PC-3 (cell line): ENCODE results near the gene DCAF4.

Experiments used
- CTCF ChIP-seq: fragments of 300-600 bp; sonication (generic); conservative IDR thresholded peaks from 2 replicates; pipeline ENCODE4 v1.5.1; 2017; ENCODE audit warnings: antibody characterized with exemption, low read depth, mild to moderate bottlenecking, low read length
- EZH2phosphoT487 ChIP-seq: fragments of 300-600 bp; sonication (generic); IDR thresholded peaks from 2 replicates; pipeline ENCODE4 v1.6.1; 2018; ENCODE audit warnings: mild to moderate bottlenecking, antibody characterized with exemption, low read length, borderline replicate concordance

- TF ChIP-seq CTCF: no peak
- TF ChIP-seq EZH2phosphoT487: no peak
Observed at GRCh38 chr14:72884386-72884785, 41.9 kb upstream of the DCAF4 start.
